Sigmoid colon (tissue), 7 donors: Measurements from ENCODE around the gene PCOLCE2. TPM values are rescaled to one million over a fixed set of nuclear protein-coding genes. Genes with fewer than 3 reads are reported as not detected.

Experiments
- DNase-seq: peaks from one replicate; pipeline ENCODE4 v3.0.0-alpha.2; 2019
- H3K27ac ChIP-seq, 4 donors: fragments of 200-600 bp; sonication (generic); one replicate each; pipeline ENCODE4 v1.5.1; 2016 to 2019; ENCODE audit warnings: mild to moderate bottlenecking in 1 of 4
- H3K27me3 ChIP-seq, 3 donors: fragments of 200-600 bp; sonication (generic); one replicate each; pipeline ENCODE4 v1.5.1; 2019; ENCODE audit warnings: mild to moderate bottlenecking in 1 of 3
- H3K36me3 ChIP-seq, 4 donors: fragments of 200-600 bp; sonication (generic); one replicate each; pipeline ENCODE4 v1.5.1; 2016 to 2019
- H3K4me1 ChIP-seq, 4 donors: fragments of 200-600 bp; sonication (generic); one replicate each; pipeline ENCODE4 v1.5.1; 2017 to 2019
- H3K4me3 ChIP-seq, 4 donors: fragments of 200-600 bp; sonication (generic); one replicate each; pipeline ENCODE4 v1.5.1; 2017 to 2019; ENCODE audit warnings: mild to moderate bottlenecking in 2 of 4, moderate library complexity in 1 of 4
- H3K9me3 ChIP-seq, 4 donors: fragments of 200-600 bp in 3 of 4; sonication (generic) in 3 of 4; one replicate each; pipeline versions ENCODE4 v1.5.1 to v1.6.1; 2013 to 2019
- EP300 ChIP-seq, 4 donors: sonication (generic); formaldehyde crosslinking; IDR thresholded peaks; one replicate each; pipeline ENCODE4 v1.6.1; 2017; ENCODE audit warnings: antibody characterized with exemption in 4 of 4
- POLR2A ChIP-seq, 2 donors: fragments of 450-650 bp; IDR thresholded peaks; one replicate each; pipeline ENCODE4 v1.6.1; 2016; ENCODE audit warnings: antibody characterized with exemption in 2 of 2, mild to moderate bottlenecking in 2 of 2, moderate library complexity in 2 of 2
- POLR2AphosphoS5 ChIP-seq, 4 donors: sonication (generic); formaldehyde crosslinking; IDR thresholded peaks; one replicate each; pipeline ENCODE4 v1.6.1; 2017; ENCODE audit warnings: antibody characterized with exemption in 4 of 4
- WGBS, 2 donors: extraction: QIAGEN DNeasy Blood & Tissue Kit; methylation state at CpG; one replicate each; pipeline ENCODE4 v1.1.7; 2013; 5-methylcytosine and 5-hydroxymethylcytosine counted together
- intact Hi-C: fragments of 100-400 bp; cut with DNase I; formaldehyde crosslinking; loops from one replicate; pipeline ENCODE4 v1.15.1; 2023
- polyA plus RNA-seq, 3 donors: library from polyadenylated mRNA; stranded (reverse); fragments of 200-250 nt; gene quantifications; one replicate each; pipeline ENCODE4 v1.2.3, GENCODE V29; 2013
- total RNA-seq, 4 donors: library from RNA; depleted of rRNA; stranded (reverse); fragments of >200 nt; gene quantifications; one replicate each; pipeline ENCODE4 v1.1.0, GENCODE V29; 2016
- TF ChIP-seq, protein P1 (sequence below), 4 experiments: fragments of 450-650 bp in 3 of 4; fragments of 200-600 bp in 1 of 4; IDR thresholded peaks; one replicate each; pipeline ENCODE4 v1.5.1; 2016 to 2019; ENCODE audit warnings: antibody characterized with exemption in 4 of 4, mild to moderate bottlenecking in 3 of 4, moderate library complexity in 2 of 4
- donor health status: healthy with polysubstance abuse.
- donor health status: Bipolar disorder and iron deficiency.
- donor health status: healthy.

The PCOLCE2 gene
- total RNA-seq (10 to 100 TPM in 3 of 4 donors, 1 to 10 TPM in 1; 7.7 to 33.9 (median 21.2) TPM), polyA plus RNA-seq (10 to 100 TPM in 1 of 3 donors, 1 to 10 TPM in 1, not detected in 1; 3.6 to 13.2 TPM)

DNA sequence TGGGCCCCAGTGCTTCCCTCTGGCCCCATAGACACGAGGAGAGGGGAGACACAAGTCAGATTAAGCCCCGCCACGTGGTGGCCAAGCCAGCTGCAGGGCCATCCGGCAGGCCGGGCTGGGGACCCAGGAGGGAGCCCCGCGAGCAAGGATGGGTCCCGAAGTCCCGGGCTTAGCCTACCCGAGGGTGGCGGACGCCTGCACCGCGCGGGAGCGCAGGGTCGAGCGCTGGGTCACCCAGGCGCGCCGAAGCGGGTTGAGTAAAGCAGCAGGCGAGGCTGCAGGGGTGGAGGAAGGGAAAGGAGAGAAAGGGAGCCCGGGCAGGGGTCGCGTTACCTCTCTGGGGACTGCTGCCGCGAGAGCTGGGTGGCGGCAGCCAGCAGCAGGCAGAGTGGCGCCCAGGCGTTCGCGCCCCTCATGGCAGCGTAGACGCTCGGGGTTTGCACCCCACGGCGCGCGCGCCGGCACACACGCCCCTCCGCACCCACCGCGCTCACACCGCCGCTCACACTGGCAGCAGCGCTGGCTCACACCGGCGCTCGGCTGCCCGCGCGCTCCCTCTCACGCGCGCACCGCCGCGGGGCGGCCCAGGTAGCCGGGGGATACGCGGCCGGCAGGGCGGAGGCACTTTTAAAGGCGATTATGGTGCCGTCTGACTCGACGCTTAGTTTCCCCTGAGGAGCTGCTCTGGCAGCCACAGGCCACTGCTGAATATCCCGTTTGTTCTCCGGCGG is at the start of gene PCOLCE2:
Gene PCOLCE2 (minus strand): TSS at position 603 of the 731 bp plus-strand sequence. CDS start 187 bp downstream, at position 416.
- DNase-seq: peak; percentile 66
- Histone ChIP-seq H3K36me3 (no peaks in the 10 kb centered on the region), H3K4me1 (peaks cover 0 to 19% (median 11%) of the 10 kb centered on the region in 4 donors), H3K27ac (peak within 1 kb of the TSS; percentile 23 to 61 (median 24)), H3K4me3 (peak within 1 kb of the TSS; percentile 27 to 60 (median 54)), H3K27me3 (peaks cover 0 to 25% (median 4%) of the 10 kb centered on the region in 3 donors), H3K9me3 (no peaks in the 10 kb centered on the region)
- TF ChIP-seq, protein P1, sequence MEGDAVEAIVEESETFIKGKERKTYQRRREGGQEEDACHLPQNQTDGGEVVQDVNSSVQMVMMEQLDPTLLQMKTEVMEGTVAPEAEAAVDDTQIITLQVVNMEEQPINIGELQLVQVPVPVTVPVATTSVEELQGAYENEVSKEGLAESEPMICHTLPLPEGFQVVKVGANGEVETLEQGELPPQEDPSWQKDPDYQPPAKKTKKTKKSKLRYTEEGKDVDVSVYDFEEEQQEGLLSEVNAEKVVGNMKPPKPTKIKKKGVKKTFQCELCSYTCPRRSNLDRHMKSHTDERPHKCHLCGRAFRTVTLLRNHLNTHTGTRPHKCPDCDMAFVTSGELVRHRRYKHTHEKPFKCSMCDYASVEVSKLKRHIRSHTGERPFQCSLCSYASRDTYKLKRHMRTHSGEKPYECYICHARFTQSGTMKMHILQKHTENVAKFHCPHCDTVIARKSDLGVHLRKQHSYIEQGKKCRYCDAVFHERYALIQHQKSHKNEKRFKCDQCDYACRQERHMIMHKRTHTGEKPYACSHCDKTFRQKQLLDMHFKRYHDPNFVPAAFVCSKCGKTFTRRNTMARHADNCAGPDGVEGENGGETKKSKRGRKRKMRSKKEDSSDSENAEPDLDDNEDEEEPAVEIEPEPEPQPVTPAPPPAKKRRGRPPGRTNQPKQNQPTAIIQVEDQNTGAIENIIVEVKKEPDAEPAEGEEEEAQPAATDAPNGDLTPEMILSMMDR (IDR thresholded peaks at IDR 0.05): no peak
- TF ChIP-seq POLR2A (IDR thresholded peaks at IDR 0.05) (no peak), POLR2AphosphoS5 (IDR thresholded peaks at IDR 0.05) (no peak), EP300 (IDR thresholded peaks at IDR 0.05) (no peak)
- intact Hi-C loops: no loop called here
- 0 to 1% methylated on average over 74 of the region's 74 CpGs for WGBS, 2 donors

DNA sequence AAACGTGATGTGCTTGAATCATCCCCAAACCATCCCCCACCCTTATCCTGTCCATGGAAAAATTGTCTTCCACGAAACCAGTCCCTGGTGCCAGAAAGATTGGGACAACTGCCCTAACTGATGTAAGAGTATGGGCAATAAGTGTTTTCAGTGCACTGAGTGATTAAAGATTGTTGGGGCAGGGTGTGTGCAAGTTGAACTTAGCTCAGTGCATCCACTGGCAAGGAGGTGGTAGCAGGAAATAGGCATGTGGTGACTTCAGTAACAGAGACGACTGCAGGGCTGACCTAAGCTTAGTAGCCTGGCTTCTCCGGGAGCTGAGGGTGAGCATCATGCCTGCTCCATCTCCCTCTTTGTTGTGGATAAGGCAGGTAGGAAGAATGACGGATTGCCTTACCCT is 47.1 kb upstream of the PCOLCE2 start:
- H3K36me3 ChIP-seq: no peaks in the 10 kb centered on the region
- H3K4me1 ChIP-seq: no peaks in the 10 kb centered on the region
- H3K9me3 ChIP-seq: no peaks in the 10 kb centered on the region
- intact Hi-C loops: no loop called here
- no peak overlapping the region for H3K4me3 ChIP-seq
- 24 to 71% methylated on average over 5 of the region's 5 CpGs for WGBS, 2 donors
- H3K27ac ChIP-seq: no peak overlapping the region
- TF ChIP-seq POLR2A (IDR thresholded peaks at IDR 0.05) (no peak), EP300 (IDR thresholded peaks at IDR 0.05) (no peak), POLR2AphosphoS5 (IDR thresholded peaks at IDR 0.05) (no peak)
- TF ChIP-seq, protein P1 (IDR thresholded peaks at IDR 0.05): no peak
- H3K27me3 ChIP-seq: no peaks in the 10 kb centered on the region
- DNase-seq: no peak

- Histone ChIP-seq H3K4me3 (no peak overlapping the region), H3K27ac (no peak overlapping the region), H3K9me3 (no peaks in the 10 kb centered on the region), H3K27me3 (no peaks in the 10 kb centered on the region), H3K36me3 (no peaks in the 10 kb centered on the region), H3K4me1 (no peaks in the 10 kb centered on the region)
- intact Hi-C loops: no loop called here
- 93 to 96% methylated on average over 3 of the region's 3 CpGs for WGBS, 2 donors
- TF ChIP-seq POLR2A (IDR thresholded peaks at IDR 0.05) (no peak), EP300 (IDR thresholded peaks at IDR 0.05) (no peak), POLR2AphosphoS5 (IDR thresholded peaks at IDR 0.05) (no peak)
- TF ChIP-seq, protein P1 (IDR thresholded peaks at IDR 0.05): no peak
- no peak for DNase-seq
These were observed 46.0 kb upstream of the PCOLCE2 start for GRCh38 chr3:142934887-142935269.

DNA sequence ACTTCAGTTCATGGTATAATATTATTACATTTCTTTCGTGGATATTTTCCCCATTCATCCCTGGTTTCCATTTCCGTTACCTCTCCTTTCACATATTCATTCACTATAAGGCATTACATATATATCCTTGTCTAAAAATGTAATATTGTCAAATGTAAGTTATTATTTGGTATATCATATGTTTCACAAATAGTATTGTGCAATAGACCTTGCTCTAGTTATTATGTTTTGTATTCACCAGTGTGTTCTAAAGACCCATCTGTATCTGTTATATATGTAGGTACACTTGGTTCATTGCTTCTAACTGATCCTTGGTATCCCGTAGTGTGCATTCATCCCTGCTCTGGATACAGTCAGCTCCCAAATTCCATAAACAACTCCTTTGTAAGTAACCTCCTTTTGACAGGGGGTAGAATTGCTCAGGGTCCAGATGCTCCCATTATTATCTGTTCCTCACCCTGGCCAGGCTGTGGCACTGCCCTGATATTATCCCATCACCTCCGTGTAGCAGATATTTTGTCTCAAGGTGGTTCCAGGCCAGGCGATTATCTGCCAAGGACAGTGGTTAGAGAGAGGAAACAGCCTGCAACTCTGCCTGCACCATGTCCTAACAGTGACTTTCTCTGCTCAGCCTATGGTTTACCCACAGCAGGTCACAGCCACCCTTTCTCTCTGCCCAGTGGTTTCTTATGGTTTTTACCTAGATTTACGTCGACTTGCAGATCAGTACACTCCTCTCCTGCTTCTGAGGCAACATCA is 45.4 kb upstream of the PCOLCE2 start:
- Histone ChIP-seq H3K36me3 (no peaks in the 10 kb centered on the region), H3K27me3 (no peaks in the 10 kb centered on the region), H3K9me3 (no peaks in the 10 kb centered on the region), H3K4me1 (no peaks in the 10 kb centered on the region), H3K4me3 (no peak overlapping the region), H3K27ac (no peak overlapping the region)
- no peak for TF ChIP-seq POLR2AphosphoS5 (IDR thresholded peaks at IDR 0.05)
- TF ChIP-seq EP300 (IDR thresholded peaks at IDR 0.05): no peak
- TF ChIP-seq, protein P1 (IDR thresholded peaks at IDR 0.05): no peak
- TF ChIP-seq POLR2A (IDR thresholded peaks at IDR 0.05): no peak
- intact Hi-C loops: no loop called here
- WGBS, 2 donors: 80 to 88% methylated on average over 7 of the region's 7 CpGs
- DNase-seq: no peak
